A673 (cell line): ENCODE data around the gene PRPF6.

Experiments used
- EZH2 ChIP-seq: fragments of 200-600 bp; sonication (generic); IDR thresholded peaks from 2 replicates; pipeline ENCODE4 v1.6.1; 2017; ENCODE audit warnings: borderline replicate concordance, low read depth, mild to moderate bottlenecking, mixed read lengths, antibody characterized with exemption, low read length; ENCODE audit not compliant: poor library complexity, severe bottlenecking
- TF ChIP-seq, protein P1 (sequence below): fragments of 300-800, 200-600 bp; sonication (generic); conservative IDR thresholded peaks from 2 replicates; pipeline ENCODE4 v1.5.1; 2017; ENCODE audit warnings: low read depth, mild to moderate bottlenecking, antibody characterized with exemption, low read length, moderate library complexity, mixed read lengths

DNA sequence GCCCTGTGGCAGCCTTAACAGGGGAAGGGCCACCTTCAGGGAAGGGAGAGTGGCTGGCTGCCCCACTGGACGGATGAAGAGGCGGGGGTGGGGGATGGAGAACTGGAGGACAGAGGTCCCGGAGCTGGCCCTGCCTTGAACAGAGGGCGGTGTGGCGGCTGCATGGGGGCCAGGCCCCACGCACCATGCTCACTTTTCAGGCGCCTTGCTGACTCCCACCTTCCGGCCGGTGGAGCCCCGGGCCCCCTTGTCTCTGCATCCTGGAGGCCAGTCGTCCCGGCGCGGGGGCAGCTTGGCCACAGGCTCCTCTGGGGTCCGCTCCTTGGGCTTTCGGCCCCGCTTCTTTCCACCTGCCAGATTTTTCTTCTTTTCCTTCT is 21.2 kb upstream of the PRPF6 start:
- TF ChIP-seq, protein P1, sequence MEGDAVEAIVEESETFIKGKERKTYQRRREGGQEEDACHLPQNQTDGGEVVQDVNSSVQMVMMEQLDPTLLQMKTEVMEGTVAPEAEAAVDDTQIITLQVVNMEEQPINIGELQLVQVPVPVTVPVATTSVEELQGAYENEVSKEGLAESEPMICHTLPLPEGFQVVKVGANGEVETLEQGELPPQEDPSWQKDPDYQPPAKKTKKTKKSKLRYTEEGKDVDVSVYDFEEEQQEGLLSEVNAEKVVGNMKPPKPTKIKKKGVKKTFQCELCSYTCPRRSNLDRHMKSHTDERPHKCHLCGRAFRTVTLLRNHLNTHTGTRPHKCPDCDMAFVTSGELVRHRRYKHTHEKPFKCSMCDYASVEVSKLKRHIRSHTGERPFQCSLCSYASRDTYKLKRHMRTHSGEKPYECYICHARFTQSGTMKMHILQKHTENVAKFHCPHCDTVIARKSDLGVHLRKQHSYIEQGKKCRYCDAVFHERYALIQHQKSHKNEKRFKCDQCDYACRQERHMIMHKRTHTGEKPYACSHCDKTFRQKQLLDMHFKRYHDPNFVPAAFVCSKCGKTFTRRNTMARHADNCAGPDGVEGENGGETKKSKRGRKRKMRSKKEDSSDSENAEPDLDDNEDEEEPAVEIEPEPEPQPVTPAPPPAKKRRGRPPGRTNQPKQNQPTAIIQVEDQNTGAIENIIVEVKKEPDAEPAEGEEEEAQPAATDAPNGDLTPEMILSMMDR: no peak
- no peak for TF ChIP-seq EZH2
